Myocyte (in vitro differentiated cells): ENCODE measurements around the gene OSBPL9. TPM values are rescaled to one million over a fixed set of nuclear protein-coding genes. Genes with fewer than 3 reads are reported as not detected.
"Not testable (repeated sequence)": the region's sequence is repeated elsewhere in the genome, so short reads cannot be mapped to it uniquely, and the experiment has no call there.

Experiments used
- DNase-seq: peaks from one replicate; pipeline ENCODE4 v3.0.0-alpha.2; 2012; ENCODE audit warnings: low read depth
- total RNA-seq: library from RNA; depleted of rRNA; stranded (reverse); fragments of >200 nt; gene quantifications from 2 replicates; pipeline ENCODE4 v1.2.3, GENCODE V29; 2014

The OSBPL9 gene
- total RNA-seq, 1 donor from 2014 or later = 31.7 TPM

DNA sequence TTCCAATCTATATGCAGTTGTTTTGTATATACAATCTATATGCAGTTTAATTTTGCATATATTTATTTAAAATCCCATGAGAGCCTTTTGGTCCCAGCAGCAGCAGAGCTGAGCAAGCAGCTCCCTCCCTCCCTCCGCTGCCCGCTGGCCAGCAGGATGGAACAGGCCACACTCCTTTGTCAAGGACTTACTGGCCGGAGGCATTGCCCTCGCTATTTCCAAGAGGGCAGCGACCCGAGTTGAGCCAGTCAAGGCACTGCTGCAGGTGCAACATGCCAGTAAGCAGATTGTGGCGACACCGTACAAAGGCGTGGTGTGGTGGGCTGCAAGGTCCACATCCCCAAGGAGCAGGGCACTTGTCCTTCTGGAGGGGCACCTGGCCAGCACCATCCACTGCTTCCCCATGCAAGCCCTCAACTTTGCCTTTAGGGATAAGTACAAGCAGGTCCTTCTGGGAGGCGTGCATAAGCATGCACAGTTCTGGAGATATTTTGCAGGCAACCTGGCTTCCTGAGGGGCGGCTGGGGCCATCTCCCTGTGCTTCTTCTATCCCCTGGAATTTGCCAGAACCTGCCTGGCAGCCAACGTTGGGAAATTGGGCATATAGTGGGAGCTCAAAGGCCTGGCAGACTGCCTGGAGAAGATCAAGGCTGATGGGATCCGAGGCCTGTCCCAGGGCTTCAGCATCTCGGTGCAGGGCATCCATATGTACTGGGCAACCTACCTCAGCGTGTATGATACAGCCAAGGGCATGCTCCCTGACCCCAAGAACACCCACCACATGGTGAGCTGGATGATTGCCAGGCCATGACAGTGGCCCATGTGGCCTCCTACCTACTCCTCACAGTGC, 92.2 kb downstream of the OSBPL9 start:
- no peak for DNase-seq

GRCh38 chr1:51709951-51710350, 93.1 kb downstream of the OSBPL9 start:
- DNase-seq = no peak

- DNase-seq = no peak
Measured at GRCh38 chr1:51712590-51712989, 95.7 kb downstream of the OSBPL9 start.

DNA sequence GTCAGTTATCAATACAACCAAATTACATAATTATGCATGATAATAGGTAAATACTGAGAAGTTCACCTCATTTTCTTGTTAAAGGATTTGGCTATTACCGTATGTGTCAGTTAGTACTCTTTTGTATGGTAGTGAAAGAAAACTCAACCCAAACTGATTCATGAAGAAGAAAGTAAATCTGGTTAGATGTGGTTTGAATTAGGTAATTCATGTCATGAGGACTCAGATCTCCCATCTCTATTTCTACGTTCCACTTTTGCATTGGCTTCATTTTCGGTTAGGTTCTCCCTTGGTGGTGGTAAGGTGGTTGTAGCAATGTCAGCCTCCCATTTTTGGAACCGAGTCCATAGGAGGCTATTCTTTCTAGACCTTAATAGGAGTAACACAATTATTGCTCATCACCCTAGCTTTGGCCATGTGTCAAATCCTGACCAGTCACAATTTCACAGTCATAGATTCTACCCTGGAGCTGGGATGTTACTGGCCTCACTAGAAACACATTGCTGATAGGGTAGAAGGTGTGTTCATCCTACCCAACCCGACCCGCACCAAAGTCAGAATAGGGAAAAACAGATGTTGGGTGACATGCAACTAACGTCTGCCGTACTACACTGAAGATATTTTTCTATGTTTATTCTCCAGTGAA, 97.6 kb downstream of the OSBPL9 start:
- DNase-seq = no peak

DNA sequence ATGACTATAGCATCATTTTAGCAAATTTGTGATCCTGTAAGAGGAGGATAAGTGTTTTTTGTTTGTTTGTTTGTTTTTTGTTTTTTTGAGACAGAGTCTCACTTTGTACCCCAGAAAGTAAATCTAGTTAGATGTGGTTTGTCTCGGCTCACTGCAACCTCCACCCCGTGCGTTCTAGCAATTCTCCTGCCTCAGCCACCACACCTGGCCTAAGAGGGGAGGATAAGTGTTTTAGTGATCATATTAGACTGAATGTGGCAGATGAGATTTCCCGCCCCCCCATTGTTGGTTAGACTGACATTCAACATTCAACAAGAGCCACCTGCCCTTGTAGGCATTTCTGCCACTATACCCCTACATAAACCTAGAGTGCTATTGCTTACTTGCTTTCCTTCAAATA, 98.5 kb downstream of the OSBPL9 start:
- no peak for DNase-seq

DNA sequence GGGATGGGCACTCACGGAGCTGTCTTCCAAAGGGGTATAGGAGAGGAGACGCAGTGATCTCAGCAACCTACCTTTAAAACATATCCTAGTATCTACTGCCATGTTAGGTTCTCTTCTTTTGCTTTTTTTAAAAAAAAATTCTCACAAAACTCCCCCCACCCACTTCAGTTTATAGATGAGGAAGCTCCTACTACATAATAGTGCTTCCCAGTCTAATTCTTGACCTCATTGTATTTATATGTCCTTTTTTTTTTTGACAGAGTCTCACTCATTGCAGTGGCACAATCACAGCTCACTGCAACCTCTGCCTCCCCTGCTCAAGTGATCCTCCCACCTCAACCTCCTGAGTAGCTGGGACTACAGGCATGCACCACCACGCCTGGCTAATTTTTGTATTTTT, 99.9 kb downstream of the OSBPL9 start:
- DNase-seq = no peak

GRCh38 chr1:51717842-51718241, 101.0 kb downstream of the OSBPL9 start:
- no peak for DNase-seq

DNA sequence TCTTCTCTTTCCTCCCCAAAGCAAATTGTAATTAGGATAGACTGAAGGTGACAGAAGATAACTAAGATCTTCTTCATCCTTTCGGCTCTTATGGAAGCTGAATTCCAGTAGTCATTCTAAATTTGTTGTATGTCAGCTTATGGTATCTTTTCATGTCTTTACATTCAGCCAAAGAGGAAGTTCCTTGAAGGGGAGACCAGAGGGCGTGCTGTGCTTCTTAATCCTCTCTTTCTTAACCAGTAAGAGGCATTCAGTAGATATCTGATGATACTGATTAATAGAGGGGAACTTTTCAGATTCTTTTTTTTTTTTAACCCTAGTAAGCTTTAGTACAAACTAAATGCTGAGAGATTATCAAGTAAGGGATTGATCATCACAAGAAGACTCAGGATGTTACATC, 102.3 kb downstream of the OSBPL9 start:
- no peak for DNase-seq

- DNase-seq = no peak
Measured at GRCh38 chr1:51724797-51725196, 107.9 kb downstream of the OSBPL9 start.

- no peak for DNase-seq
Measured at GRCh38 chr1:51726051-51726450, 109.2 kb downstream of the OSBPL9 start.

- DNase-seq = no peak
Measured at GRCh38 chr1:51726544-51727225, 109.8 kb downstream of the OSBPL9 start.

DNA sequence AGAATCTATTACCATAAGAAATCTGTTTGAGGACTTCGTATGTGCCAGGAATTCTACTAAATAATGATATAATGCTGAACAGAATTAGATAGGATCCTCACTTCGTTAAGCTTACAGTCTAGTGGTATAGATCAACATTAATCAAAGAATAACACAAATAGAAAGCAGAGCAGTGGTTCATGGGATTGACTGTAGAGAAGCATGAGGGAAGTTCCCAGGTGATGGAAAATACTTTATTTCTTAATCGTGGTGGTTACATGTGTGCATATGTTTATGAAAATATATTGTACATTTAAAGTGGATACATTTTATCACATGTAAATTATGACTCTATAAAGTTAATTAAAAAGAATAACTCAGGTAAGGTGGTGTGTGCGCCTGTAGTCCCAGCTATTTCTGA, 110.5 kb downstream of the OSBPL9 start:
- DNase-seq = no peak

DNA sequence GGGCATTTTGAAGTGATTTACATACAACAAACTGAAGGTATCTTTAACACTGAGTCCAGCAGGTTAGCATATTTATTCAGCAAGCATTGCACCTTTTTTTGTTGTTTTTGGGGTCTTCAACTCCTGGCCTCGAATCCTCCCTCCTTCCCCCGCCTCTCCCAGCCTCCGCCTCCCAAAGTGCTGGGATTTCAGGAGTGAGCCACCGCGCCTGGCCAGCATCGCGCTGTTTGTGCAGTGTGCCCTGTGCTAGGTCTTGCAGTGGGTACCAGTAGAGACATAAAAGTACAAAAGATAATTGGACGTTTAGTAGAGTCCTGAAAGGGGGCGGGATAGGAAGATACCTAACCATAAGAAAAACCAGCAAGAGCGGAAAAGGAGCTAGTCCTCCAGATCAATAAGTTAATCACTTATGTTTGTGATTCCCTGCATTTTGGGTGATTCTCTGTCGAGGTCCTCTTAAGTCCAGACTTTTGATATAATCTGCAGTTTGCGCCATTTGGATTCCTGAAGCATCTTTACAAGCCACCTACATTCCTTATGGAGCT, 111.8 kb downstream of the OSBPL9 start:
- no peak for DNase-seq

GRCh38 chr1:51729156-51729823, 112.4 kb downstream of the OSBPL9 start:
- DNase-seq = peak; percentile 72

DNA sequence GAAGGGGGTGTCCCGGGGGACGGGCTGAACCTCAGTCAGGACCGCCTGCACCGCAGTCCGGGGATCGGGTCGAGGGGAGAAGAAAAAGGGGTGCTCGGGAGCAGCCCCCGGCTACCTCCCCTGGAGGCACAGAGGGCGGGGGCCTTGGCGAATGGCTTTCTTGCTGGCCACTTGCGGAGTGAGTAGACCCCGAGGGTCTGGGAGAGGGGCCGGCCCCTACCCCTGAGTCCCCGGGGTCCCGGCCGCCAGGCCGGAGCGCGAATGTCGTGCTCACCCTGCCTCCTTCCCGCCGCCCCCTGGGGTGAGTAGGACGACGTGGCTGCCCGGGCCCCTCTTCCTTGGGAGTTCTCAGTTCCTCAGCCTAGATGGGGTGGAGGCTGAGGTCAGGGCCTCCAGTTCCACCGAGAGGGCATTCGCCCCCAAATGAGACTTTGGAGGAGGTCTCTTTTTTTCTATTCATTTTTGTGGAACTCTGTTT, 113.0 kb downstream of the OSBPL9 start:
- no peak for DNase-seq

DNA sequence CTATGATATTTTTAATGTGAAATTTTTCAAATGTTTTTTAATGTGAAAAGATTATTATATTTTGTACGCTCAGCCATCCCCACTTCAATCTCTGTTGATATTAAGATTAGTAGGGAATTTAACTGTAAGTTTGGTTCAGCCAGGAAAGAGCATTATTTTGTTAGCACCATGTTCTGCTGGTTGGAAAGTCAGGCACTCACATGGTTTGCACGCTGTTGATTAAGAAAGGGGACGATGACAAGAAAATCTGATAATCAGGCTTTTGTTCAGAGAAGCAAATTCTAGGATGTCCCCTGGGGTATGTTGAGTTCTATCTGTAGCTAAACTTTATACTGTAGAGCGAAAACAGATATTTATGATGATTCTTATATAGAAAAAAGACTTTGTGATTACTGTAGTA, 115.1 kb downstream of the OSBPL9 start:
- DNase-seq = no peak

DNA sequence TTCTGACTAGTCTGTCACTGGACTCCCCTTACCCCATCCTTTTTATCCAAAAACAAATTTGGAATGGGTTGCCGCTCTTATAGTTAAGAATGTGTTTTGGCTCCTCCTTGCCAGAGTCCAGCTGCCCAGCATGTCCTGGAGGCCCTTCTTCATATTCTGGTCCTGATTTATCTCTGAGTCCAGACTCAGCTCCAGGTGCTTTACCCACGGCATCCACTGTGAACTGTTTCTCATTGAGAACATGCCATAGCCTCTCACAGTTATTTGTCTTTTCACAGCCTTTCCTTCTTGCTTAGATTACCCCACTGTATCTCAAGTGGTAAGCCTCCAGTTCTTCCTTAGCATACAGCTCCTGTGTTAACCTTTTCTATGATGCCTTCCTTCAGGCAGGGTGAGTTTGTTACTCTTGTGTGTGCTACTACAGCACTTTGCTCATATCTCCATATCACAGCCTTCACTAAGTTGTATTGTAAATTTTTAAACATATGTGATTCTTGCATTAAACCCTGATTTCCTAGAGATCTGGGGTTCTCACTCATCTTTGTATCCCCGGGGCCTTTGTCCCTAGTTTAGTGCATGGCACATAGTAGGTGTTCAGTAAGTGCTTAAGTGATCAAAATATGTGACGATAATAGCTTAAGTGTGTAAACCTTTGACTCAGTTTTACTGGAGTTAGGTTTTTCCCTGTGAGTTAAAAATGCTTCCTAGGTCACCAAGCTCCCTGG, 116.0 kb downstream of the OSBPL9 start:
- DNase-seq = no peak

DNA sequence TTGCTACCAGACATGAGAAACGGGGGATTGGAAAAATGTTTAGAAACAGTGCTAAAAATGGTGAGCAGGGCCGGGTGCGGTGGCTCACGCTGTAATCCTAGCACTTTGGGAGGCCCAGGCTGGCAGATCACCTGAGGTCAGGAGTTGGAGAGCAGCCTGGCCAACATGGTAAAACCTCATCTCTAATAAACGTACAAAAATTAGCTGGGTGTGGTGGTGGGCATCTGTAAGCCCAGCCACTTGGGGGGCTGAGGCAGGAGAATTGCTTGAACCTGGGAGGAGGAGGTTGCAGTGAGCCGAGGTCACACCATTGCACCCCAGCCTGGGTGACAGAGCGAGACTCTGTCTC, 116.5 kb downstream of the OSBPL9 start:
- DNase-seq = not testable (repeated sequence)

DNA sequence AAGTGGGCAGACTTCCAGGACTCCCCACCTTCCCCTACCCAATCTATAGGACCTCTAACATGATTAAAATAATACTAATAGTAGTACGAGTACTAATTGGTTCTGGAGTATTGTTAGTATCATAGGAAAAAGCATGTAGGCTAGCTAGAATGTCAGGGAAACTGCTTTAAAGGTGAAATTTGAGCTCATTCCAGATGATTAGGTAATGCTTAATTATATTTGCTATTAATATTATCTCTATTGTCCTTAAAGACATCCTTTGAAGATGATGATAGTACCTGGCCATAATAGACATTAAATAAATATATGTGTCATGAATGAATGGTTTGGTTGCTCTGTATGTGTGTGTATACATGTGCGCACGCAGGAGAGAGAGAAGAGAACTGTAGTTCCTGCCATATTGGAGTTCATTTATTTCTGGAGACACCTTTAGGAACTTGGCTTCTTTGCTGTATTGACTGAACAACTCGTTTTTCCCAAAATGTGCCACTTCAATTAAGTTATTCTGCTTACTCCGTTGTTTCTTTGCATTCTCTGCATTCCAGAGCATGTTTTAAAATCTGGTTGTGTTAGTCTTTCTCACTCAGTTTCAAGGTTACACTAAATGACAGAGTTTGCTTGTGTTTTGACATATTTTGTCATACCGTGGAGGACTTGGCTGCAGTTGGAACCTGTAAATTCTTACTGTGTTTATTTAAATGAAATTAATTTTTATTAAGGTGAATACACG, 117.1 kb downstream of the OSBPL9 start:
- DNase-seq = no peak
